CD4-positive, CD25-positive, alpha-beta regulatory T cell (primary cell): ENCODE measurements around the gene ACO1. TPM values are rescaled to one million over a fixed set of nuclear protein-coding genes. Genes with fewer than 3 reads are reported as not detected.

Experiments
- ATAC-seq, 2 donors: fragments of 150-1000 bp; cut with Tn5 transposase; one replicate each; pipeline ENCODE4 v1.10.0; 2021; ENCODE audit warnings: low read depth in 2 of 2, moderate number of reproducible peaks in 2 of 2, moderate library complexity in 1 of 2
- DNase-seq, 3 donors: peaks; one replicate each; pipeline versions ENCODE4 v3.0.0 to v3.0.0-alpha.2; 2012 to 2022; ENCODE audit warnings: mixed read lengths in 1 of 3
- H3K27ac ChIP-seq: one replicate; pipeline ENCODE4 v1.7.0; 2013; ENCODE audit warnings: mild to moderate bottlenecking, low read length; ENCODE audit not compliant: insufficient read depth, poor library complexity, severe bottlenecking
- H3K27me3 ChIP-seq: one replicate; pipeline ENCODE4 v1.7.0; 2013; ENCODE audit warnings: low read length; ENCODE audit not compliant: control insufficient read depth, insufficient read depth
- H3K36me3 ChIP-seq: one replicate; pipeline ENCODE4 v1.7.0; 2013; ENCODE audit warnings: mild to moderate bottlenecking, low read length, moderate library complexity; ENCODE audit not compliant: control insufficient read depth, insufficient read depth
- H3K4me1 ChIP-seq: 2 replicates; pipeline ENCODE4 v1.7.0; 2013; ENCODE audit warnings: mild to moderate bottlenecking, low read length; ENCODE audit not compliant: insufficient read depth, control insufficient read depth, poor library complexity, severe bottlenecking
- H3K4me3 ChIP-seq: one replicate; pipeline ENCODE4 v1.7.0; 2013; ENCODE audit warnings: low read depth, mild to moderate bottlenecking, low read length, moderate library complexity
- H3K9me3 ChIP-seq, 2 experiments: 1 replicate in 1 of 2; 2 replicates in 1 of 2; pipeline ENCODE4 v1.7.0; 2013; ENCODE audit warnings: low read length in 2 of 2, mild to moderate bottlenecking in 1 of 2, moderate library complexity in 1 of 2; ENCODE audit not compliant: control insufficient read depth in 2 of 2
- H3K27ac Mint-ChIP-seq, 3 donors: one replicate each; pipeline ENCODE4 v1.8.0; 2020 to 2022; ENCODE audit warnings: mild to moderate bottlenecking in 3 of 3, mixed read lengths in 3 of 3, moderate library complexity in 2 of 3
- H3K27me3 Mint-ChIP-seq: one replicate; pipeline ENCODE4 v1.8.0; 2022; ENCODE audit warnings: mild to moderate bottlenecking, mixed read lengths
- H3K36me3 Mint-ChIP-seq: one replicate; pipeline ENCODE4 v1.8.0; 2020; ENCODE audit warnings: mixed read lengths
- H3K4me1 Mint-ChIP-seq, 4 donors: one replicate each; pipeline ENCODE4 v1.8.0; 2020 to 2022; ENCODE audit warnings: mixed read lengths in 4 of 4, mild to moderate bottlenecking in 1 of 4
- H3K4me3 Mint-ChIP-seq, 4 donors: one replicate each; pipeline ENCODE4 v1.8.0; 2020 to 2022; ENCODE audit warnings: mild to moderate bottlenecking in 4 of 4, mixed read lengths in 4 of 4, moderate library complexity in 3 of 4
- H3K9me3 Mint-ChIP-seq, 7 donors: one replicate each; pipeline ENCODE4 v1.8.0; 2020 to 2022; ENCODE audit warnings: mixed read lengths in 7 of 7, mild to moderate bottlenecking in 3 of 7, moderate library complexity in 2 of 7
- polyA plus RNA-seq, 4 donors: library from polyadenylated mRNA; unstranded; fragments of 300-500 nt; fragmentation: Illumina TruSeq; gene quantifications; one replicate each; pipeline ENCODE4 v1.2.3, GENCODE V29; 2021
- total RNA-seq: library from RNA; stranded (reverse); gene quantifications from one replicate; pipeline ENCODE4 v1.2.3, GENCODE V29; 2022

ACO1 gene
- total and polyA plus RNA-seq, 5 donors from 2014 or later: 3.6 to 7.4 (median 6.0) TPM

- peaks cover 14% of the 10 kb centered on the region for H3K36me3 Mint-ChIP-seq
- ATAC-seq: no peak
Observed at GRCh38 chr9:32398207-32398606, 13.8 kb downstream of the ACO1 start.

GRCh38 chr9:32399110-32399815 is 14.8 kb downstream of the ACO1 start:
- Mint-ChIP-seq H3K36me3 (peaks cover 9% of the 10 kb centered on the region), H3K27ac (peak overlapping the region in 1 of 3 donors; percentile 36), H3K4me1 (peaks cover 0 to 9% (median 2%) of the 10 kb centered on the region in 4 donors), H3K4me3 (no peak overlapping the region), H3K9me3 (no peaks in the 10 kb centered on the region), H3K27me3 (no peaks in the 10 kb centered on the region)
- no peak for DNase-seq
- H3K27ac ChIP-seq: no peak overlapping the region
- no peak overlapping the region for H3K4me3 ChIP-seq
- H3K4me1 ChIP-seq: no peaks in the 10 kb centered on the region
- no peaks in the 10 kb centered on the region for H3K36me3 ChIP-seq
- no peaks in the 10 kb centered on the region for H3K27me3 ChIP-seq
- no peak for ATAC-seq
- no peaks in the 10 kb centered on the region for H3K9me3 ChIP-seq

More at GRCh38 chr9:32398207-32398606, 13.8 kb downstream of the ACO1 start:
- no peak for DNase-seq
- Histone ChIP-seq H3K9me3 (no peaks in the 10 kb centered on the region), H3K36me3 (no peaks in the 10 kb centered on the region), H3K27me3 (no peaks in the 10 kb centered on the region), H3K27ac (no peak overlapping the region), H3K4me3 (no peak overlapping the region), H3K4me1 (no peaks in the 10 kb centered on the region)
- Mint-ChIP-seq H3K4me3 (no peak overlapping the region), H3K4me1 (peaks cover 0 to 9% (median 0%) of the 10 kb centered on the region in 4 donors), H3K9me3 (no peaks in the 10 kb centered on the region), H3K27ac (no peak overlapping the region), H3K27me3 (no peaks in the 10 kb centered on the region)

GRCh38 chr9:32401488-32401887 is 17.0 kb downstream of the ACO1 start:
- DNase-seq (no peak), ATAC-seq (no peak)
- Mint-ChIP-seq H3K9me3 (peaks cover 0 to 1% (median 0%) of the 10 kb centered on the region in 7 donors), H3K27ac (no peak overlapping the region), H3K4me1 (peaks cover 0 to 9% (median 3%) of the 10 kb centered on the region in 4 donors), H3K36me3 (peaks cover 16% of the 10 kb centered on the region), H3K27me3 (no peaks in the 10 kb centered on the region), H3K4me3 (no peak overlapping the region)
- Histone ChIP-seq H3K4me1 (no peaks in the 10 kb centered on the region), H3K27ac (no peak overlapping the region), H3K36me3 (peaks cover 9% of the 10 kb centered on the region), H3K9me3 (no peaks in the 10 kb centered on the region), H3K27me3 (no peaks in the 10 kb centered on the region), H3K4me3 (no peak overlapping the region)

- peaks cover 0 to 1% (median 0%) of the 10 kb centered on the region in 7 donors for H3K9me3 Mint-ChIP-seq
- no peaks in the 10 kb centered on the region for H3K27me3 Mint-ChIP-seq
- H3K27ac Mint-ChIP-seq: peak overlapping the region in 1 of 3 donors; percentile 53
- peaks cover 0 to 5% (median 2%) of the 10 kb centered on the region in 4 donors for H3K4me1 Mint-ChIP-seq
- DNase-seq: no peak
- H3K4me3 Mint-ChIP-seq: no peak overlapping the region
- peaks cover 33% of the 10 kb centered on the region for H3K36me3 Mint-ChIP-seq
- Histone ChIP-seq H3K4me1 (no peaks in the 10 kb centered on the region), H3K4me3 (no peak overlapping the region), H3K27ac (no peak overlapping the region), H3K9me3 (no peaks in the 10 kb centered on the region), H3K36me3 (peaks cover 16% of the 10 kb centered on the region), H3K27me3 (no peaks in the 10 kb centered on the region)
- ATAC-seq: no peak
Observed at GRCh38 chr9:32403567-32404260, 19.3 kb downstream of the ACO1 start.

GRCh38 chr9:32404402-32404801 is 20.0 kb downstream of the ACO1 start:
- no peak for ATAC-seq

GRCh38 chr9:32404856-32405255 is 20.4 kb downstream of the ACO1 start:
- Histone ChIP-seq H3K4me1 (no peaks in the 10 kb centered on the region), H3K27me3 (no peaks in the 10 kb centered on the region), H3K9me3 (no peaks in the 10 kb centered on the region), H3K4me3 (no peak overlapping the region), H3K36me3 (peaks cover 21% of the 10 kb centered on the region), H3K27ac (no peak overlapping the region)
- H3K27me3 Mint-ChIP-seq: no peaks in the 10 kb centered on the region
- H3K36me3 Mint-ChIP-seq: peaks cover 38% of the 10 kb centered on the region
- ATAC-seq: no peak
- H3K9me3 Mint-ChIP-seq: peaks cover 0 to 1% (median 0%) of the 10 kb centered on the region in 7 donors
- DNase-seq: no peak
- no peak overlapping the region for H3K4me3 Mint-ChIP-seq
- peaks cover 0 to 5% (median 2%) of the 10 kb centered on the region in 4 donors for H3K4me1 Mint-ChIP-seq
- no peak overlapping the region for H3K27ac Mint-ChIP-seq

More at GRCh38 chr9:32404402-32404801, 20.0 kb downstream of the ACO1 start:
- peak overlapping the region in 1 of 3 donors; percentile 53 for H3K27ac Mint-ChIP-seq
- Histone ChIP-seq H3K27me3 (no peaks in the 10 kb centered on the region), H3K4me3 (no peak overlapping the region), H3K4me1 (no peaks in the 10 kb centered on the region), H3K27ac (no peak overlapping the region), H3K36me3 (peaks cover 19% of the 10 kb centered on the region), H3K9me3 (no peaks in the 10 kb centered on the region)
- H3K36me3 Mint-ChIP-seq: peaks cover 38% of the 10 kb centered on the region
- H3K4me1 Mint-ChIP-seq: peaks cover 0 to 5% (median 2%) of the 10 kb centered on the region in 4 donors
- no peak overlapping the region for H3K4me3 Mint-ChIP-seq
- DNase-seq: no peak
- peaks cover 0 to 1% (median 0%) of the 10 kb centered on the region in 7 donors for H3K9me3 Mint-ChIP-seq
- no peaks in the 10 kb centered on the region for H3K27me3 Mint-ChIP-seq

GRCh38 chr9:32405506-32405905 is 21.1 kb downstream of the ACO1 start:
- no peak for DNase-seq
- peaks cover 0 to 5% (median 2%) of the 10 kb centered on the region in 4 donors for H3K4me1 Mint-ChIP-seq
- no peak overlapping the region for H3K4me3 Mint-ChIP-seq
- peaks cover 0 to 1% (median 0%) of the 10 kb centered on the region in 7 donors for H3K9me3 Mint-ChIP-seq
- Histone ChIP-seq H3K9me3 (no peaks in the 10 kb centered on the region), H3K4me1 (no peaks in the 10 kb centered on the region), H3K36me3 (peaks cover 24% of the 10 kb centered on the region), H3K27ac (no peak overlapping the region), H3K4me3 (no peak overlapping the region), H3K27me3 (no peaks in the 10 kb centered on the region)
- no peak overlapping the region for H3K27ac Mint-ChIP-seq
- no peak for ATAC-seq
- no peaks in the 10 kb centered on the region for H3K27me3 Mint-ChIP-seq
- peaks cover 38% of the 10 kb centered on the region for H3K36me3 Mint-ChIP-seq
